IMR-90 (cell line): ENCODE measurements around the gene ZNF423. TPM values are rescaled to one million over a fixed set of nuclear protein-coding genes. Genes with fewer than 3 reads are reported as not detected.

Experiments used
- ATAC-seq: fragments of 200-7000 bp; cut with Tn5 transposase; 2 replicates; pipeline ENCODE4 v1.9.1; 2020; ENCODE audit warnings: low read depth, mild to moderate bottlenecking, moderate library complexity
- BruUV-seq: library from RNA; stranded (reverse); fragments of 400-500 nt; replicated peaks from 2 replicates; lab custom pipeline; 2021; lab: Mats Ljungman, UMichigan
- CTCF ChIA-PET: fragments of 300-600 bp; formaldehyde crosslinking; extraction: SDS; loops from one replicate; lab custom pipeline; 2021; ENCODE audit warnings: antibody characterized with exemption; lab: Yijun Ruan, JAX
- POLR2A ChIA-PET: fragments of 300-600 bp; sonication (Branson Sonifier 250); formaldehyde crosslinking; loops from one replicate; lab custom pipeline; 2022; ENCODE audit warnings: antibody characterized with exemption; ENCODE audit not compliant: unreplicated experiment; lab: Charles Lee
- DNase-seq: peaks from one replicate; pipeline ENCODE4 v3.0.0; 2013
- H2AFZ ChIP-seq: replicated peaks from 2 replicates; pipeline ENCODE3; 2013; ENCODE audit warnings: low read length, mild to moderate bottlenecking; ENCODE audit not compliant: poor library complexity
- H2AK5ac ChIP-seq: 2 replicates; pipeline ENCODE4 v1.6.1; 2013; ENCODE audit warnings: low read depth, low read length, inconsistent platforms
- H2AK9ac ChIP-seq: replicated peaks from 2 replicates; pipeline ENCODE3; 2013; ENCODE audit warnings: mild to moderate bottlenecking, low read depth, low read length, moderate library complexity; ENCODE audit not compliant: poor library complexity
- H2BK120ac ChIP-seq: 2 replicates; pipeline ENCODE4 v1.6.1; 2013; ENCODE audit warnings: low read depth, low read length, inconsistent platforms
- H2BK15ac ChIP-seq: 3 replicates; pipeline ENCODE4 v1.6.1; 2013; ENCODE audit warnings: low read depth, low read length, inconsistent platforms
- H2BK20ac ChIP-seq: 2 replicates; pipeline ENCODE4 v1.6.1; 2013; ENCODE audit warnings: low read depth, mild to moderate bottlenecking, inconsistent platforms, low read length, moderate library complexity
- H2BK5ac ChIP-seq: 2 replicates; pipeline ENCODE4 v1.6.1; 2013; ENCODE audit warnings: mild to moderate bottlenecking, low read depth, low read length, inconsistent platforms; ENCODE audit not compliant: poor library complexity, severe bottlenecking
- H3K14ac ChIP-seq: replicated peaks from 2 replicates; pipeline ENCODE4 v1.6.1; 2013; ENCODE audit warnings: low read depth, low read length, inconsistent platforms
- H3K18ac ChIP-seq: 2 replicates; pipeline ENCODE4 v1.6.1; 2013; ENCODE audit warnings: low read depth, low read length, control low read depth
- H3K23ac ChIP-seq: 2 replicates; pipeline ENCODE4 v1.6.1; 2013; ENCODE audit warnings: low read depth, low read length, inconsistent platforms
- H3K27ac ChIP-seq: 2 replicates; pipeline ENCODE4 v1.5.1; 2013; ENCODE audit warnings: mild to moderate bottlenecking, control low read depth, low read length; ENCODE audit not compliant: insufficient read depth
- H3K27me3 ChIP-seq: 2 replicates; pipeline ENCODE4 v1.6.1; 2013; ENCODE audit warnings: low read length; ENCODE audit not compliant: control insufficient read depth, insufficient read depth
- H3K36me3 ChIP-seq: 2 replicates; pipeline ENCODE4 v1.6.1; 2013; ENCODE audit warnings: low read length, mixed read lengths; ENCODE audit not compliant: control insufficient read depth, insufficient read depth
- H3K4ac ChIP-seq: 2 replicates; pipeline ENCODE4 v1.6.1; 2013; ENCODE audit warnings: low read depth, low read length, inconsistent platforms
- H3K4me1 ChIP-seq: 2 replicates; pipeline ENCODE4 v1.6.1; 2013; ENCODE audit warnings: low read length, mixed read lengths; ENCODE audit not compliant: control insufficient read depth, insufficient read depth
- H3K4me2 ChIP-seq: 2 replicates; pipeline ENCODE4 v1.6.1; 2013; ENCODE audit warnings: low read depth, mild to moderate bottlenecking, control low read depth, low read length, moderate library complexity
- H3K4me3 ChIP-seq: 2 replicates; pipeline ENCODE4 v1.5.1; 2013; ENCODE audit warnings: low read depth, mild to moderate bottlenecking, control low read depth, low read length, moderate library complexity; ENCODE audit not compliant: insufficient read depth
- H3K56ac ChIP-seq: 2 replicates; pipeline ENCODE4 v1.6.1; 2013; ENCODE audit warnings: low read length, inconsistent platforms; ENCODE audit not compliant: insufficient read depth; ENCODE audit errors: extremely low read depth
- H3K79me1 ChIP-seq, 2 experiments: 2 replicates each; pipeline ENCODE4 v1.6.1; 2013; ENCODE audit warnings: low read length in 2 of 2, inconsistent platforms in 1 of 2, low read depth in 1 of 2
- H3K9ac ChIP-seq: 2 replicates; pipeline ENCODE4 v1.6.1; 2013; ENCODE audit warnings: low read depth, low read length, control low read depth
- H3K9me1 ChIP-seq: 2 replicates; pipeline ENCODE4 v1.6.1; 2013; ENCODE audit warnings: low read length, inconsistent platforms; ENCODE audit not compliant: insufficient read depth
- H3K9me3 ChIP-seq: 2 replicates; pipeline ENCODE4 v1.6.1; 2013; ENCODE audit warnings: low read length; ENCODE audit not compliant: control insufficient read depth, insufficient read depth
- H4K20me1 ChIP-seq: 2 replicates; pipeline ENCODE4 v1.6.1; 2013; ENCODE audit warnings: low read length, inconsistent platforms; ENCODE audit not compliant: insufficient read depth
- H4K5ac ChIP-seq: 2 replicates; pipeline ENCODE4 v1.6.1; 2013; ENCODE audit warnings: mild to moderate bottlenecking, low read depth, low read length, control low read depth
- H4K8ac ChIP-seq, 2 experiments: 2 replicates each; pipeline ENCODE4 v1.6.1; 2013; ENCODE audit warnings: low read depth in 2 of 2, low read length in 2 of 2, control low read depth in 1 of 2, inconsistent platforms in 1 of 2
- H4K91ac ChIP-seq: 2 replicates; pipeline ENCODE4 v1.6.1; 2013; ENCODE audit warnings: low read depth, low read length, inconsistent platforms; ENCODE audit not compliant: insufficient read depth
- BHLHE40 ChIP-seq: fragments of 150-350 bp; IDR thresholded peaks from 2 replicates; pipeline ENCODE4 v1.6.1; 2016; ENCODE audit warnings: mild to moderate bottlenecking, low read depth, low read length
- CEBPB ChIP-seq: IDR thresholded peaks from 2 replicates; pipeline ENCODE4 v1.6.1; 2012; ENCODE audit warnings: low read depth, low read length, improper control_type of control experiment
- CHD1 ChIP-seq: IDR thresholded peaks from 2 replicates; pipeline ENCODE4 v1.6.1; 2012; ENCODE audit warnings: low read depth, low read length, improper control_type of control experiment
- CTCF ChIP-seq: conservative IDR thresholded peaks from 2 replicates; pipeline ENCODE4 v1.5.1; 2012; ENCODE audit warnings: mild to moderate bottlenecking, low read depth, low read length, improper control_type of control experiment
- ELK1 ChIP-seq: fragments of 150-350 bp; IDR thresholded peaks from 2 replicates; pipeline ENCODE4 v1.6.1; 2016; ENCODE audit warnings: low read depth, mild to moderate bottlenecking, low read length, moderate library complexity, borderline replicate concordance
- FOS ChIP-seq: fragments of 150-350 bp; IDR thresholded peaks from 2 replicates; pipeline ENCODE4 v1.6.1; 2016; ENCODE audit warnings: low read depth, low read length
- MAFK ChIP-seq: IDR thresholded peaks from 2 replicates; pipeline ENCODE4 v1.6.1; 2012; ENCODE audit warnings: low read depth, low read length, improper control_type of control experiment
- MAZ ChIP-seq: IDR thresholded peaks from 2 replicates; pipeline ENCODE4 v1.6.1; 2012; ENCODE audit warnings: low read depth, mild to moderate bottlenecking, low read length, improper control_type of control experiment, moderate library complexity, borderline replicate concordance
- MXI1 ChIP-seq: IDR thresholded peaks from 2 replicates; pipeline ENCODE4 v1.6.1; 2012; ENCODE audit warnings: low read depth, mild to moderate bottlenecking, low read length, moderate library complexity, borderline replicate concordance
- NFE2L2 ChIP-seq: fragments of 150-350 bp; IDR thresholded peaks from 2 replicates; pipeline ENCODE4 v1.6.1; 2016; ENCODE audit warnings: low read depth, mild to moderate bottlenecking, low read length
- POLR2A ChIP-seq: IDR thresholded peaks from 2 replicates; pipeline ENCODE4 v1.6.1; 2012; ENCODE audit warnings: mild to moderate bottlenecking, low read depth, low read length
- RAD21 ChIP-seq: IDR thresholded peaks from 2 replicates; pipeline ENCODE4 v1.6.1; 2012; ENCODE audit warnings: low read length, improper control_type of control experiment
- RCOR1 ChIP-seq: IDR thresholded peaks from 2 replicates; pipeline ENCODE4 v1.6.1; 2012; ENCODE audit warnings: mild to moderate bottlenecking, low read length, improper control_type of control experiment; ENCODE audit not compliant: insufficient replicate concordance
- RFX5 ChIP-seq: IDR thresholded peaks from 2 replicates; pipeline ENCODE4 v1.8.0; 2012; ENCODE audit warnings: low read depth, mild to moderate bottlenecking, low read length, moderate library complexity
- SMC3 ChIP-seq: fragments of 150-350 bp; IDR thresholded peaks from 2 replicates; pipeline ENCODE4 v1.6.1; 2016; ENCODE audit warnings: low read depth, mild to moderate bottlenecking, antibody characterized with exemption, low read length, moderate library complexity
- USF2 ChIP-seq: fragments of 150-350 bp; IDR thresholded peaks from 2 replicates; pipeline ENCODE4 v1.6.1; 2017; ENCODE audit warnings: mild to moderate bottlenecking, antibody characterized with exemption, low read length, low read depth
- WGBS, 2 experiments: methylation state at CpG; one replicate each; pipeline versions ENCODE4 v1.1.5 to v1.1.7; 2013; ENCODE audit warnings: missing lambda C conversion rate in 2 of 2; ENCODE audit not compliant: insufficient read length in 1 of 2; ENCODE audit errors: extremely low coverage in 2 of 2; 5-methylcytosine and 5-hydroxymethylcytosine counted together
- dilution Hi-C: fragments of 300-500 bp; cut with HindIII; formaldehyde crosslinking; loops from one replicate; pipeline ENCODE4 v1.14.3; 2018; ENCODE audit warnings: low sequenced_read_pairs; ENCODE audit not compliant: unreplicated experiment
- in situ Hi-C: fragments of 300-500 bp; cut with MboI; formaldehyde crosslinking; loops from 3 replicates; pipeline ENCODE4 v1.14.3; 2019; ENCODE audit warnings: low sequenced_read_pairs, inconsistent platforms, mixed read lengths
- intact Hi-C: fragments of 100-400 bp; cut with micrococcal nuclease; formaldehyde crosslinking; loops from 2 replicates; pipeline ENCODE4 v1.10.0; 2022
- polyA plus RNA-seq, 3 experiments: library from polyadenylated mRNA; depleted of rRNA; stranded (reverse); fragments of >200 nt; gene quantifications; 2 replicates each; pipeline ENCODE4 v1.2.3, GENCODE V29; 2012; ENCODE audit warnings: low replicate concordance in 1 of 3
- total RNA-seq: library from RNA; depleted of rRNA; stranded (reverse); fragments of >200 nt; gene quantifications from 2 replicates; pipeline ENCODE4 v1.2.3, GENCODE V29; 2012

The ZNF423 gene
- total and polyA plus RNA-seq, 2 of the 4 experiments (the other 2 are of a cell fraction): under 0.01 to 0.10 TPM

GRCh38 chr16:49599281-49599680, 256.6 kb downstream of the ZNF423 start:
- Histone ChIP-seq H3K4me2 (no peak overlapping the region), H4K91ac (no peak overlapping the region), H4K8ac (no peak overlapping the region), H2AK5ac (no peak overlapping the region), H3K79me1 (no peaks in the 10 kb centered on the region), H4K5ac (no peak overlapping the region), H2BK15ac (no peak overlapping the region), H3K23ac (no peak overlapping the region), H2AK9ac (no peak overlapping the region), H3K27ac (no peak overlapping the region), H3K56ac (no peak overlapping the region), H3K4ac (no peak overlapping the region), H3K14ac (no peak overlapping the region), H3K36me3 (no peaks in the 10 kb centered on the region), H2BK20ac (no peak overlapping the region), H3K18ac (no peak overlapping the region), H2BK5ac (no peak overlapping the region), H3K9me3 (no peaks in the 10 kb centered on the region), H2BK120ac (no peak overlapping the region), H2AFZ (peak overlapping the region; percentile 33), H4K20me1 (no peaks in the 10 kb centered on the region), H3K9ac (no peak overlapping the region), H3K9me1 (no peaks in the 10 kb centered on the region), H3K4me3 (no peak overlapping the region), H3K27me3 (peaks cover 43% of the 10 kb centered on the region), H3K4me1 (no peaks in the 10 kb centered on the region)
- WGBS, 2 experiments: 89% methylated on average over 1 of the region's 2 CpGs; no CpG with 5 or more reads in 1 of the 2 experiments
- no peak for TF ChIP-seq FOS
- TF ChIP-seq RCOR1: no peak
- no peak for TF ChIP-seq CTCF
- no peak for TF ChIP-seq ELK1
- no peak for TF ChIP-seq BHLHE40
- no peak for TF ChIP-seq SMC3
- no peak for TF ChIP-seq NFE2L2
- no peak for TF ChIP-seq RAD21
- no peak for TF ChIP-seq CEBPB
- no peak for TF ChIP-seq RFX5
- no peak for TF ChIP-seq MXI1
- TF ChIP-seq MAZ: no peak
- no peak for TF ChIP-seq CHD1
- TF ChIP-seq MAFK: no peak
- no peak for TF ChIP-seq POLR2A
- no peak for TF ChIP-seq USF2
- ChIA-PET POLR2A (no interaction called here), CTCF (no interaction called here)
- BruUV-seq: no TSS peak
- dilution Hi-C loops (no loop called here), in situ Hi-C loops (no loop called here), intact Hi-C loops (no loop called here)
- ATAC-seq (no peak), DNase-seq (no peak)
